NAMALWA (cell line): ENCODE results near the gene PRDM13.
"Not testable (repeated sequence)": the region's sequence is repeated elsewhere in the genome, so short reads cannot be mapped to it uniquely, and the experiment has no call there.

Experiments used
- DNase-seq: peaks from one replicate; pipeline ENCODE4 v3.0.0-alpha.2; 2015; ENCODE audit warnings: low spot score

Gene PRDM13

DNA sequence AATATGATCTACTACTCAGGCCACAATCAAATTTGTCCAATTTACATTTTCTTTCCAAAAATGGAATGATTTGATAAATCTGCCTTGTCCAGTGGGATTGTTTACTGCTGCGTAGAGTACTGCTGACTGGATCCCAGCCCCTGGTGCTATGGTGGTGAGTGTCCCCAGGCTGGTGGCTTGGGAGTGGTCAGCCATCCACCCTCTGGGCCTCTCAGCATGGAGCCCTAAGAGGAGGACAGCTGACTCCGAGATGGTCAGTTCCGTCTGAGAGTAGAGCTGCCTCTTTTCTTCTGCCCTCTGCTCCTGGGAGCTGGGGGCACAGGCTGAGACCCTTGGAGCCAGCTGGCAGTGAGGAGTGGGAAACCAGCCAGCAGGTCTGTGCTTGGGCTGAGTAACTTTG lies 22.7 kb downstream of the PRDM13 start:
- DNase-seq = no peak

DNA sequence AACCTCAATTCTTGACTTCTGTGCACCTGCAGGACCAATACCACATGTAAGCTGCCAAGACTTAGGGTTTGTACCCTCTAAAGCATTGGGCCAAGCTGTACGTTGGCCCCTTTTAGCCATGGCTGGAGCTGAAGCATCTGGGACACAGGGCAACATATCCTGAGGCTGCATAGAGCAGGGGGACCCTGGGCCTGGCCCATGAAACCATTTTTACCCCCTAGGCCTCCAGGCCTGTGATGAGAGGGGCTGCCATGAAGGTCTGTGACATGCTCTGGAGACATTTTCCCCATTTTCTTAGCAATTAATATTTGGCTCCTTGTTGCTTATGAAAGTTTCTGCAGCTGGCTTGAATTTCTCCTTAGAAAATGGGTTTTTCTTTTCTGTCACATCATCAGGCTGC lies 31.0 kb downstream of the PRDM13 start:
- no peak for DNase-seq

DNA sequence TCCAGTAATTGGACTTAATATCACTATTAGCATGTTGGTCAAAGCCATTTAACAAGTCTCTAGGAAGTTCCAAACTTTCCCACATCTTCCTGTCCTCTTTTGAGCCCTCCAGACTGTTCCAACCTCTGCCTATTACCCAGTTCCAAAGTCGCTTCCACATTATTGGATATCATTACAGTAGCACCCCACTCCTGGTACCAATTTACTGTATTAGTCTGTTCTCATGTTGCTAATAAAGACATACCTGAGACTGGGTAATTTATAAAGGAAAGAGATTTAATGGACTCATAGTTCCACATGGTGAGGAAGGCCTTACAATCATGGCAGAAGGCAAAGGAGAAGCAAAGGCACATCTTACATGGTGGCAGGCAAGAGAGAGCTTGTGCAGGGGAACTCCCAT lies 31.7 kb downstream of the PRDM13 start:
- not testable (repeated sequence) for DNase-seq

DNA sequence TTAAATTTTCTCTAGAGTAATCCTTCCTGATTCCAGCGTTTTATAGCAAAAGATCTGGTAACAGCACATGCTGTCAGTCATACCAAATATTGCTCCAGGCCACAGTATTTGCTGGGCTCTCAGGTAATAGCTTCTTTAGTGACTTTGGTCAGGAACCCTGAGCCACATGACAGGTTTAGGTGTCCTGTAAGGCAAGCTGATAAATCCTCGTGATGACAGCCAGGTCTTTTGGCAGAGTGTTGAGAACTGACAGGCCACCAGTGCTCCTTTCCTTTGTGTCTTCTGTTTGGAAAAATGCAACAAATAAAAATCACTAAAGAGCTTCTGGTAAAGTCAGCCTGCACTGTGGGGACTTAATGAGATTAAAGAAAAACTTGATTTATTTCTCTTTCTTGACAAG lies 34.6 kb downstream of the PRDM13 start:
- DNase-seq = no peak

DNA sequence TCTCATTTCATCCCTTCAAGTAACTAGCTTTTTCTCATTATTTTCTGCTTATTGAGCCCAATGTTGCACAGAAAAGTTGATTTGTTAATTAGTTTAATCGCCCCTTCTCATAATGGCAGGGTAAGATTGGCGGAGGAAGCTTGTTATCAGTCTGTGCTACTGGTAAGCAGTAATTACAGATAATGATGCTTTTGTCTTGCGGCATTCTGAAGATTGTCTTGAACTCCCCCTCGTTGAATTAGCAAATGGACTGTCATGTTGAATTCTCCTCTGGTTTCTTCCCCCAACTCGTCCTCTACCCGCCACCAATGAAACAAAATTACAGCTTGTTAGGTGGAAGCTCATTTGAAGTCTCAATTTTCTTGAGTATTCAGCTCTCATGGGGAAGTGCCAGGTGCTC lies 39.4 kb downstream of the PRDM13 start:
- DNase-seq = no peak

DNA sequence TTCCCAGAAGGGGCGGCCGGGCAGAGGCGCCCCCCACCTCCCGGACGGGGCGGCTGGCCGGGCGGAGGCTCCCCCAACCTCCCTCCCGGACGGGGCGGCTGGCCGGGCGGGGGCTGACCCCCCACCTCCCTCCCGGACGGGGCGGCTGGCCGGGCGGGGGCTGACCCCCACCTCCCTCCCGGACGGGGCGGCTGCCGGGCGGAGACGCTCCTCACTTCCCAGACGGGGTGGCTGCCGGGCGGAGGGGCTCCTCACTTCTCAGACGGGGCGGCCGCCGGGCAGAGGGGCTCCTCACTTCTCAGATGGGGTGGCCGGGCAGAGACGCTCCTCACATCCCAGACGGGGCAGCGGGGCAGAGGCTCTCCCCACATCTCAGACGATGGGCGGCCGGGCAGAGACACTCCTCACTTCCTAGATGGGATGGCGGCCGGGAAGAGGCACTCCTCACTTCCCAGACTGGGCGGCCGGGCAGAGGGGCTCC lies 43.5 kb downstream of the PRDM13 start:
- DNase-seq = not testable (repeated sequence)

DNA sequence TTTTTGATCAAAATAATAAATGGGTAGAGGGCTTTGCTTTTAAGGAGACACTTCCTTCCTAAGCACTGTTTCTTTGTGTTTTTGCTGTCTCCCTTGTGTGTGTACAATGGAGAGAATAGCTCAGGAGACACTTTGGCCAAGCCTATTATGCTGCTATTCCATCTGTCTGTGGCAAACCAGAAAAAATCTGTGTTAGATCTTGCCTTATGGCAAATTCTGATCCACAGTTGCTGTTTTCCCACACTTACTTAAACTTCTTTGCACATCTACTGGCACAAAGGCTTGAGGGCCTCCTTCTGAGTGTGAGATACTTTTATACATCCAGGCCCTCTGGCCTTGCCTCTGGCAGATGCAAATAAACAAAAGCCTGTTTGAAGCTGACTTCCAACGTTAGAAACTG lies 53.6 kb downstream of the PRDM13 start:
- DNase-seq = no peak

DNA sequence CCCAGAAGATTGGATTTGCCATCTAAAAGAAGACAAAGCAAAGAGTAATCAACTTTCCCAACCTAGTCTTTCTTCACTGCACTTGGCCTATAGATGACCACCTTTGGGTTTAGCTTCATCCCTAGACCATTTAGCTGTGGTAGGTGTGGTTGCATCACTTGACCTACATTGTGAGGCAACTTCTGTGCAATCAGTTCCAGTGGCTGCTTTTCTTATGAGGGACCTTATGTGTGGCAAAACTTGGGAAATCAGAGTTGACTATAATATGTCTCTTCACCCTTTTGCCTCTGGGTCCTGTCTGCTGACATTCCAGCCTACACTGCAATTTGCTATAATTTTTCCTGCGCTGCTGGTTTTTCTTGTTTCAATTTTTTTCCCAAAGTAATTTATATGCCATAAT lies 55.2 kb downstream of the PRDM13 start:
- DNase-seq = no peak

DNA sequence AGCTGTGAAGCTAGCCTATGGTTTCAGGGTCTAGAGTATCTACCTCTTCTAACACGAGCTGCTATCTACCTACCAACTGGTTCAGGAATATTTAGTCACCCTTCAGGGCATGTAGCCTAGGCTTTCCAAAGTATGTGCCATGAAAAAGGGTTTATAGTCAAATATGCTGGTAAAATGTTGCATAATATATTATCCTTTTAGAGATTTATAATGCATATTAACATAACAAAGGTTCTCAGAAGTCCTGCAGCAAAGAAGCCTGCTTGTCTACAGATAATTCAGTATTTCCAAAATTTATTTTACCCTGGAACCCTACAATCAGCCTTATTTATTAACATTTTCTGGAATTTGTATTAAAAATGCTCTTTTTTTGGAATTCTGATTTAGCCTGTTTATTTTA lies 56.0 kb downstream of the PRDM13 start:
- DNase-seq = no peak
